ENCODE data around the gene IL34.

IL34 gene

GRCh38 chr16:70699696-70700095, 53.3 kb downstream of the IL34 start:
- DNase-seq (ENCODE audit: low spot score) = no peak
- in situ Hi-C loops (cut with MboI; ENCODE audit: low sequenced_read_pairs, unreplicated experiment) = no loop called here
- no peak for TF ChIP-seq CTCF (IDR thresholded peaks at IDR 0.05; ENCODE audit: borderline replicate concordance, control extremely low read depth, extremely low read depth, insufficient read depth, missing control alignments)

GRCh38 chr16:70700101-70701020, 54.0 kb downstream of the IL34 start:
- DNase-seq (ENCODE audit: low spot score) = no peak
- TF ChIP-seq CTCF (IDR thresholded peaks at IDR 0.05; ENCODE audit: borderline replicate concordance, control extremely low read depth, extremely low read depth, insufficient read depth, missing control alignments) = no peak
- in situ Hi-C loops (cut with MboI; ENCODE audit: low sequenced_read_pairs, unreplicated experiment) = no loop called here

GRCh38 chr16:70701036-70701435, 54.7 kb downstream of the IL34 start:
- DNase-seq (ENCODE audit: low spot score) = no peak
- in situ Hi-C loops (cut with MboI; ENCODE audit: low sequenced_read_pairs, unreplicated experiment) = no loop called here
- no peak for TF ChIP-seq CTCF (IDR thresholded peaks at IDR 0.05; ENCODE audit: borderline replicate concordance, control extremely low read depth, extremely low read depth, insufficient read depth, missing control alignments)

GRCh38 chr16:70701596-70701995, 55.2 kb downstream of the IL34 start:
- no peak for TF ChIP-seq CTCF (IDR thresholded peaks at IDR 0.05; ENCODE audit: borderline replicate concordance, control extremely low read depth, extremely low read depth, insufficient read depth, missing control alignments)
- DNase-seq (ENCODE audit: low spot score) = no peak
- in situ Hi-C loops (cut with MboI; ENCODE audit: low sequenced_read_pairs, unreplicated experiment) = no loop called here

- TF ChIP-seq CTCF (IDR thresholded peaks at IDR 0.05; ENCODE audit: borderline replicate concordance, control extremely low read depth, extremely low read depth, insufficient read depth, missing control alignments) = no peak
- no peak for DNase-seq (ENCODE audit: low spot score)
- in situ Hi-C loops (cut with MboI; ENCODE audit: low sequenced_read_pairs, unreplicated experiment) = no loop called here
Observed at GRCh38 chr16:70701998-70702397, 55.6 kb downstream of the IL34 start.

GRCh38 chr16:70702624-70703023, 56.3 kb downstream of the IL34 start:
- TF ChIP-seq CTCF (IDR thresholded peaks at IDR 0.05; ENCODE audit: borderline replicate concordance, control extremely low read depth, extremely low read depth, insufficient read depth, missing control alignments) = no peak
- in situ Hi-C loops (cut with MboI; ENCODE audit: low sequenced_read_pairs, unreplicated experiment) = no loop called here
- no peak for DNase-seq (ENCODE audit: low spot score)

Measured in GM13976 (cell line).